ENCODE results near the gene OR6A2. TPM values are rescaled to one million over a fixed set of nuclear protein-coding genes. Genes with fewer than 3 reads are reported as not detected.
"Not testable (repeated sequence)": the region's sequence is repeated elsewhere in the genome, so short reads cannot be mapped to it uniquely, and the experiment has no call there.

OR6A2 gene
- total RNA-seq, 4 donors from 2014 or later, result 0.40 to 1.0 TPM; not detected in 2

DNA sequence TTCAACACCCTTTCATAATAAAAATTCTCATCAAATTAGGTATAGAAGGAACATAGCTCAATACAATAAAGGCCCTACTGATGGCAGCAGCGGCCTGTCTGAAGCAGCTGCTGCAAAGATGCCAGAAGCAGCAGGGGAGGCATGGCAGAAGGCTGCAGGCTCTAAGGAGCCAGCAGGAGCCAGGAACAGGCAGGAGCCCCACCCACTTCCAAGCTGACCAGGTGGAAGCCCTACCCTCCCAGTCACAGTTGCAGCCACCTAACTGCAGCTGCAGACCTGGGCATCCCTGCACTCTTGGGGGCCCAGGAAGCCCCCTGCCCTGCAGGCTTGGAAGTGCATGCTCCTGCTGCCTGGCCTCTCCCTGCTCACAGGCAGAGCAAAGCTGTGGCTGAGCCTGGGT lies 18.2 kb upstream of the OR6A2 start:
- no peaks in the 10 kb centered on the region for H3K9me3 ChIP-seq
- TF ChIP-seq POLR2A (IDR thresholded peaks at IDR 0.05), result no peak
- no peak for TF ChIP-seq CTCF (IDR thresholded peaks at IDR 0.05)
- intact Hi-C loops (cut with DNase I; ENCODE audit: low total_unique reads), result no loop called here
- no peak for DNase-seq
- no peaks in the 10 kb centered on the region for H3K27me3 ChIP-seq
- no peaks in the 10 kb centered on the region for H3K4me1 ChIP-seq
- H3K27ac ChIP-seq, result no peak overlapping the region
- H3K36me3 ChIP-seq, result no peaks in the 10 kb centered on the region
- H3K4me3 ChIP-seq, result no peak overlapping the region

DNA sequence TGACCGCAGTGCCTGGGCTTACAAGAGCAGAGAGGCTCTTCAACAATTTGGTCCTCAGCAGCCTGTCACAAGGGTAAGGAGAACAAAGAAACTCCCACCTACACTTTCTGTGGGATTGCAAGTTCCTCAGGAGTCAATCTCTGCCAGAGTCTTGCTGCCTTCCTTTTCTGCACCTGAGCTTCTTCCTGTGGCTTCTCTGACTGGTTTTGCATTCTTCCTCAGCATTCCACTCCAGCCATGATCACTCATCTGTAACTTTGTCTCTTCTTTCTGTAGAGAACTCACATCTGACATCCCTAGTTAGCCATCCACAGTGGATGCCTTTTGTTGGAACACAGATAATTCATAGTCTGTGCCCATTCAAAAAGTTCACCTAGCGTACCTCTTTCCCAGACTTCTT lies 14.2 kb upstream of the OR6A2 start:
- intact Hi-C loops (cut with DNase I; ENCODE audit: low total_unique reads), result no loop called here
- Histone ChIP-seq H3K36me3 (no peaks in the 10 kb centered on the region), H3K9me3 (no peaks in the 10 kb centered on the region), H3K27ac (no peak overlapping the region), H3K4me3 (no peak overlapping the region), H3K4me1 (no peaks in the 10 kb centered on the region), H3K27me3 (no peaks in the 10 kb centered on the region)
- TF ChIP-seq CTCF (IDR thresholded peaks at IDR 0.05), result no peak
- TF ChIP-seq POLR2A (IDR thresholded peaks at IDR 0.05), result no peak
- no peak for DNase-seq

DNA sequence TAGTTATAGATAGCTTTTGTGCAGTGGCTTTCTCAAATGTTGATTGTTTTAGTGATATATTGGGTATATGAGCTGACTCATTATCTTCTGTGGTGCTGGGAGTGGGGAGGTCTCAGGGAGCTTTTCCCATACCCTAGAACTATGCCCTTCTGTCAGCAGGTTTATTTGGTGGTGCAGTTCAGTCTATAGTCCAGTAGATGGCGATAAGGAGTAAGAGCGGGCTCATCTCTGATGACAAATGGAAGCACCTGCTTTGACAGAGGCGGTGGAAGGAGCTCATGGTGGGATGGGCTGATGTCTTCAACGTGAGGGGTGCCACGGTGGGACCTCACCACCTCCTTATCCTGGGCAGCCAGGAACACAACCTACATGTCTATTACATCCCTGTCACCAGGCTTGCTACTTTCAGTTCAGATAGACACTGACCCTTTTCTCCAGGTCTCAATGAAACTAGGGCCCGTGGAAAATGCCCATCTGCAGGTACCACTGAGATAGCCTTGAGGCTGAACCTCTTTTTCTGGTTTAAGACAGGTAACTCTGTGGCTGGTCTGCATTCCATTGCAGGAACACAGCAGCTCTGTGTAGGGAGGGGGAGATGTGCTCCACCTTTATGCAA lies 13.0 kb upstream of the OR6A2 start:
- no peak for DNase-seq
- Histone ChIP-seq H3K4me1 (no peaks in the 10 kb centered on the region), H3K27me3 (no peaks in the 10 kb centered on the region), H3K27ac (no peak overlapping the region), H3K4me3 (no peak overlapping the region), H3K36me3 (no peaks in the 10 kb centered on the region), H3K9me3 (no peaks in the 10 kb centered on the region)
- intact Hi-C loops (cut with DNase I; ENCODE audit: low total_unique reads), result no loop called here
- no peak for TF ChIP-seq POLR2A (IDR thresholded peaks at IDR 0.05)
- peak; percentile 57 to 67 (median 60) for TF ChIP-seq CTCF (IDR thresholded peaks at IDR 0.05)

- H3K27ac ChIP-seq; H3K4me1 ChIP-seq; intact Hi-C loops (cut with DNase I; ENCODE audit: low total_unique reads); H3K4me3 ChIP-seq; H3K9me3 ChIP-seq; DNase-seq; H3K36me3 ChIP-seq; H3K27me3 ChIP-seq: not testable (repeated sequence)
These were observed 1.6 kb upstream of the OR6A2 start for GRCh38 chr11:6801075-6801474.

GRCh38 chr11:6794639-6795038 lies 4.8 kb downstream of the OR6A2 start:
- Histone ChIP-seq H3K27ac (no peak overlapping the region), H3K4me1 (no peaks in the 10 kb centered on the region), H3K27me3 (no peaks in the 10 kb centered on the region), H3K4me3 (no peak overlapping the region), H3K9me3 (no peaks in the 10 kb centered on the region), H3K36me3 (no peaks in the 10 kb centered on the region)
- DNase-seq, result no peak
- TF ChIP-seq CTCF (IDR thresholded peaks at IDR 0.05) (no peak), POLR2A (IDR thresholded peaks at IDR 0.05) (no peak)
- intact Hi-C loops (cut with DNase I; ENCODE audit: low total_unique reads), result no loop called here

DNA sequence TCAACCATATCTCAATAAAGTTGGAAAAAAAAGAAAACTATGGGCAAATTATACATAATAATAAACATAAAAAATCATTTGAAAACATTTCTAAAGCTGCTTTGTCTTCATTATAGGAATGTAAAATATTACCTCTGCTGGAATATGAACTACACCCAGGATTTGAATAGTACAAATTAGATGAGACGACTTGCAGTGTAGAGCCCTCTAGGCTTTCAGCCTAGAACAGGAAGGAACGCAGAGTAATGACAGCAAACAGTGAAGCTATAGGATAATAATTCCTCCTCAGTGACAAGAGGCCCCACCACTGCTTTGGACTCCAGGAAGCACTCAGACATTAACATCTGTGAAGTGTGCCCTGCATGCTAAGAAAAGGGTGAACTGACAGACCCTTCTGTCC lies 8.9 kb downstream of the OR6A2 start:
- TF ChIP-seq CTCF (IDR thresholded peaks at IDR 0.05) (no peak), POLR2A (IDR thresholded peaks at IDR 0.05) (no peak)
- intact Hi-C loops (cut with DNase I; ENCODE audit: low total_unique reads), result no loop called here
- H3K27ac ChIP-seq, result no peak overlapping the region
- DNase-seq, result no peak
- H3K4me1 ChIP-seq, result no peaks in the 10 kb centered on the region
- H3K36me3 ChIP-seq, result no peaks in the 10 kb centered on the region
- no peaks in the 10 kb centered on the region for H3K27me3 ChIP-seq
- no peak overlapping the region for H3K4me3 ChIP-seq
- no peaks in the 10 kb centered on the region for H3K9me3 ChIP-seq

Data from uterus (tissue), 4 donors.